Measurements from ENCODE around the gene OR2A42.
"Not testable (repeated sequence)": the region's sequence is repeated elsewhere in the genome, so short reads cannot be mapped to it uniquely, and the experiment has no call there.

The OR2A42 gene

DNA sequence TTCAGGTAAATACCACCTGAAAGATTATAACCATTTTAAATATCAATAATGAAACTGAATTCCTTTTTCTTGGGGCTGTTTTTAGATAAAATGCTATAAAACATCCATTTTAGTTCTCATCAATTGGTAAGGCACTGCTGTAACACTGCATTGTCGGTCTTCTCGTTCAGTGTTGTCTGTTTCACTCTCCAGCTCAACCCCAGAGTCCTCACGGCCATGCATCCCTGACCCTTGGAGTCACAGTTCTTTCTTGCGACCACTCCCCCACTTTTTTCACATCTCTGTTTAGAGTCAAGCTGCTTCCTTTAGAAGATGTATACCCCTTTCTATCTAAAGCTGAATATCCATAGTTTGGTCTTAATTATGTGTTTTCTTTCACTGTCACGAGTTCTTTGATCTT is 7.6 kb upstream of the OR2A42 start:
- DNase-seq; H3K36me3 Mint-ChIP-seq (ENCODE audit: low read depth); H3K4me3 Mint-ChIP-seq; H3K4me1 Mint-ChIP-seq; H3K9me3 Mint-ChIP-seq; H3K27ac Mint-ChIP-seq; ATAC-seq; H3K27me3 Mint-ChIP-seq: not testable (repeated sequence)

DNA sequence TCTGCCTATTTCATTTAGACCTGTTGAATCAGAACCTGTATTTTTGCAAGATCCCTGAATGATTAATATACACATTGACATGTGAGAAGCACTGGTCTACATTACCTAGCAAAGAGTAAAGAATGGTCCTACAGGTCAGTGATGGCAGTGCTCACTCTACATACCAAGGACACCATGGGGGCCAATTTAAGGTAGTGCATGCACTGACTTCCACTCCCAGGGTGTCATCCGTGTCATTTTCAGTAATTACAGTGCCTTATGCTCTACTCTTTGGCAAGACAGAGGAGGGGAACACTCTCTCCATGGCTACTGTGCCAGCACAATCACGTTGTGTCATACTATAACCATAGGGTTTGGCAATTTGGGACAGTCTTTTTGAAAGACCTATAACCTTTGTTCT is 6.0 kb upstream of the OR2A42 start:
- not testable (repeated sequence) for H3K27ac Mint-ChIP-seq; H3K27me3 Mint-ChIP-seq; H3K4me3 Mint-ChIP-seq; DNase-seq; H3K9me3 Mint-ChIP-seq; H3K4me1 Mint-ChIP-seq; ATAC-seq; H3K36me3 Mint-ChIP-seq (ENCODE audit: low read depth)

DNA sequence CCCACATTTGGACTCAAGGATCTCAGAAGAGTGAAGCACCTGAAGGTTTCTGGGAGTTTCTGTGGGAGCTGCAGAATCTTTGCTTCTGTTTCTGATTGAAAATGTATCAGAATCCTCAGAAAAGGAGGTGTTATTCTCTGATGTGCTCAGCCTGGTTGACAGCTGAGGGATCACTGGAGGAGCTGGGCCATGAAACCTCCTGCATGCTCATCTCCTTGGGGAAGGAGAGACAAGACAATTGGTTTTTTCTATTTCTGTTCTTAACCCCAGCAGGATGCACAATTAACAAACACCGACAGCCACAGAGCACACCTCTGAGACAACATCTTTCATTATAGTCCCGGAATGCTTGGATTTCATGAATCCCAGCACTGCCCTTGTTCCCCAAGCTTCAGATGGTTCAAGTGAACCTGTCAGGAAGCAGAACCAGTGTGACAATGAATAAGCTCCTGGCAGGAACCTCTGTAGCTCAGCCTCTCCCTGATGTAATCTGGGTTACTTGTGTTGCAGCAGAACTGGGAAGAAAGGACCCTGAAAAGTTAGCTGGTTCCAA is 799 bp downstream of the OR2A42 start:
- H3K4me1 Mint-ChIP-seq; DNase-seq; H3K4me3 Mint-ChIP-seq; H3K27ac Mint-ChIP-seq; H3K36me3 Mint-ChIP-seq (ENCODE audit: low read depth); H3K9me3 Mint-ChIP-seq; ATAC-seq; H3K27me3 Mint-ChIP-seq: not testable (repeated sequence)

DNA sequence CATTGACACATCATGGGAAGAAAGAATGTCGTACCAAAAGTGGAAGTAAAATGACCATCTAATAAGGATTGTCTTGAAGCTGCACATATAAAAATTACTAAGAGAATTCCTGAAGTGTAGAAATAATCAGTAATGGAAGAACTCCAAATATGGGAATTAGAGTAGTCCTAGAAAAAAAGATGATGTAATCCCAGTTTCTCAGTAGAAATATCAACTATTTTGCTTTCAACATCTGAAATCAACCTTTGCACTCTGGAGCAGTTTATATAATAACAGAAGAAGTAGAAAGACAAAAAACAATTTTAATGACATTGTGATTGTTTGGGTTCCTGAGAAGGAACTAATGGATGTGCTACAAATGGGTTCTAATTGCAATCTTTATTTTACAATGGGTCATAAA is 6.4 kb downstream of the OR2A42 start:
- not testable (repeated sequence) for DNase-seq; H3K4me1 Mint-ChIP-seq; ATAC-seq; H3K36me3 Mint-ChIP-seq (ENCODE audit: low read depth); H3K4me3 Mint-ChIP-seq; H3K27ac Mint-ChIP-seq; H3K27me3 Mint-ChIP-seq; H3K9me3 Mint-ChIP-seq

DNA sequence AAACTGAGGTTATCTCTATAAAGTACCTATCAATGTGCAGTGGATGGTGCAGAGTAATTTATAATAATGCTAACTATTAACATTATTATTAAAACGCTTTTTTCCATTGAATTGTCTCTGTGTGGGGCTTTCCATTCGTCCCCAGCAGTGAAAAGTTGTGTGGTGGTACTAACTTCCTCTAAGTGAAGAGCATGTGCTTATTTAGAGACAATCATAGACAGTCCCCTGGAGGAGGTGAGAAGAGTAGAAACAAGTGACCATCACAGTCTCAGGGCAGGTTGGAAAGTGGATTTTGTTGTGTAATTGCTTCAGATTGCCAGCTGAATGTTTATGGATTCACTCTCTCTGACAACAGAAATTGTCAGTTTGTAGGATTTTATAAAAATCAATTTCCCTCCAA is 8.4 kb downstream of the OR2A42 start:
- DNase-seq; H3K9me3 Mint-ChIP-seq; H3K27ac Mint-ChIP-seq; H3K4me3 Mint-ChIP-seq; H3K36me3 Mint-ChIP-seq (ENCODE audit: low read depth); H3K27me3 Mint-ChIP-seq; ATAC-seq; H3K4me1 Mint-ChIP-seq: not testable (repeated sequence)

DNA sequence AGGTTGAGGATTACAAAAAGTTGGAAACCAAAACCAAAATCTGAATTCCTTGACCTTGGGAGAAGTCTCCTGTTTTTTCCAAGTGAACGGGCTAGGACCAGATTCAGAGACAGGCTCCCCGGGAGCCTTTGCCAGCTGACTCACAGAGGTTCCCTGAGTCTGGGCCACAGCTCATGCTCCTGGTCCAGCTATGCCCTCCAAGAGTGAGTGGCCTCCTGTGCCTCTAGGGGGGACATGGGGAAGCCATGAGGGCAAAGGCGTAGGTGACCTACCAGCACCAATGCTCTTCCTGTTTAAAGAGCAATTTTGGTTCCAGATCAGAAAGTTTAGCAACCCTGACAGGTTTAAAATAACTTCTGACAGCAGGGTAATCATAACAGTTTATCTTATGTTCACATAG is 10.6 kb downstream of the OR2A42 start:
- H3K36me3 Mint-ChIP-seq (ENCODE audit: low read depth); DNase-seq; H3K4me1 Mint-ChIP-seq; ATAC-seq; H3K27ac Mint-ChIP-seq; H3K27me3 Mint-ChIP-seq; H3K9me3 Mint-ChIP-seq; H3K4me3 Mint-ChIP-seq: not testable (repeated sequence)

DNA sequence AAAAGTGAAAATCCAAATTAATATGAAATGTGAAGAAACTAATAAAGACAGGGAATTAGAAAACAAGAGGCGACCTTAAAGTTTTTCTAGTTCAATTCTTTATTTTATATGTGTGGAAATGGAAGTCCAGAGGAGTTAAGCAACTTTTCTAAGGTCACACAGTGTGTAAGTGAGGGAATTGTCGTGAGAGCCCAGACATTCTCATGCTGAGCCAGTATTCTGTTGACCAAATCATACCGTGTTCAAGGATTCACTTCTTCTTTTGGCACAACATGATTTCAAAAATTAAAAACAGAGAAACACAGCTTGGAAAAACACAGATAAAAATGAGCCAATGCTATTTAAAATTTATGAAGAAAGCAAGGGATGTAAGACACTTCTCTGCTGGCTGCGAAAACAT is 12.5 kb downstream of the OR2A42 start:
- ATAC-seq; H3K9me3 Mint-ChIP-seq; H3K4me3 Mint-ChIP-seq; DNase-seq; H3K27me3 Mint-ChIP-seq; H3K4me1 Mint-ChIP-seq; H3K36me3 Mint-ChIP-seq (ENCODE audit: low read depth); H3K27ac Mint-ChIP-seq: not testable (repeated sequence)

DNA sequence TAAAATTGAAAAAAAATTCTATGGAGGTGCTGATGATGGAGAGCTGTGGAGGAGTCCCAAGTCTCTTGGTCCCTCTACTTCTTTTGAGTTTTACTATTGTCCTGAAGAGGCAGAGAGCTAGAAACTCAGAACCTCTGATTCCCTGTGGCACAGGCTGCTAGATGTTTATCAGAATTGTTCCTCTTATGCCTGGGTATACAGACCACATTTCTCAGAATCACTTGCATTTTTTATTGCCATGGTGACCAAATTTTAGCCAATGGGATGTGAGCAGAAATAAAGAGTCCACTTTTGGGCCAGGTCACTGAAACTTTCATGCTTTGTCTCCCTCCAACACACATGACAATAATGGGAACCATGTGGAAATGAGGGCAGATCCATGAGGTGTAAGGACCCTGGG is 15.7 kb downstream of the OR2A42 start:
- DNase-seq; H3K27me3 Mint-ChIP-seq; H3K36me3 Mint-ChIP-seq (ENCODE audit: low read depth); H3K4me3 Mint-ChIP-seq; H3K4me1 Mint-ChIP-seq; H3K27ac Mint-ChIP-seq; H3K9me3 Mint-ChIP-seq; ATAC-seq: not testable (repeated sequence)

DNA sequence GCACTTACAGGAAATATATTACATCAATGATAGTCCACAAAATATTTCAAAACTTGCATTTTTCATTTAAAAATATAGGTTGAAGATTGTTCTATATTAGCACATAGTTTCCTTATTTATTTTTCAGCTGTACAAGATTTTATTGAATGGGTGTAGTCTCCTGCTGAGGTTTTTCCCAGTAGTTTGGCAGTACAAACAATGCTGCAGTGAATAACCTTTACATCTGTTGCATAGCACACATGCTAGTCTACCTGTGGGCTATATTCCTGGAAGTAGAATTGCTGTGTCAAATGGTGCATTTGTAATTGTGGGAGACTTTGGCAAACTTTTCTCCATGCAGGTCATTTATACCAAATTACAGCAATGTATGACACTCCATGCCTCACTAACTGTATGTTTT is 18.9 kb downstream of the OR2A42 start:
- not testable (repeated sequence) for H3K4me3 Mint-ChIP-seq; H3K27me3 Mint-ChIP-seq; H3K36me3 Mint-ChIP-seq (ENCODE audit: low read depth); H3K27ac Mint-ChIP-seq; H3K4me1 Mint-ChIP-seq; H3K9me3 Mint-ChIP-seq; ATAC-seq; DNase-seq

DNA sequence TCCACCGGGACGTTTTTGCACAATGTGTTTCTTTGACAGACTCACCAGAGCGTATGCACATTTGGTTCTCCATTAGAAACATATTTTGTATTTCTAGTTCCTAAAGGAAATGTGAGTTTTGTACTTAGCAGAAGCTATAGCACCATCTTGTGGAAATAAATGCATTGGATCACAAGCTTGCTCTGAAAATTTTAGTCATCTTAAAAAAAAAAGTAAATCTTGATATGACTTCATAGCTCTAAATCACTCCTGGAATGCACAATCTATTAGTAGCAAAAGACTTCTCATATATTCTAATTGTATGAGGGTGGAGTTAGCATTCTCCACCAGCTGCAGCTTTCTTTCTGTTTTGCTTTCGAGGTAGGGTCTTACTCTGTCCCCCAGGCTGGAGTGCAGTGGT is 20.3 kb downstream of the OR2A42 start:
- not testable (repeated sequence) for ATAC-seq; H3K4me1 Mint-ChIP-seq; H3K36me3 Mint-ChIP-seq (ENCODE audit: low read depth); DNase-seq; H3K4me3 Mint-ChIP-seq; H3K27me3 Mint-ChIP-seq; H3K9me3 Mint-ChIP-seq; H3K27ac Mint-ChIP-seq

DNA sequence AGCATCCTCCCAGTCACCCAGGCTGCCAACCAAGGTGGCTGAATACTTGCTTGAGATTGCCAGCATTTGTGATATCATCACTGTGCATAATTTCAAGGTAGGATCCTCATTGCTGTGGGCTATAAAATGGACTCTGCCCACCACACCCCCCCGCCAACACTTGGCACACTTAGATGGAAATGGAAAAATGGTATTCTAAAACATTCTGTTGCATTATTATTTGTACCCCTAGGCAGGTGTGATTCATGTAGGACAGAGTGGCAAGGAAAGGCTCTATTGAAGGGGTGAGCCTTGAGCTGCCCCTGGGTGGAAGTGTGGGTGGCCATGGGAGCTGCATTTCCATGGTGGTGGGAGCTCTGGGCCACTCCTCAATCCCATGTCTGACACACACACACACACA is 20.8 kb downstream of the OR2A42 start:
- ATAC-seq, result not testable (repeated sequence)

DNA sequence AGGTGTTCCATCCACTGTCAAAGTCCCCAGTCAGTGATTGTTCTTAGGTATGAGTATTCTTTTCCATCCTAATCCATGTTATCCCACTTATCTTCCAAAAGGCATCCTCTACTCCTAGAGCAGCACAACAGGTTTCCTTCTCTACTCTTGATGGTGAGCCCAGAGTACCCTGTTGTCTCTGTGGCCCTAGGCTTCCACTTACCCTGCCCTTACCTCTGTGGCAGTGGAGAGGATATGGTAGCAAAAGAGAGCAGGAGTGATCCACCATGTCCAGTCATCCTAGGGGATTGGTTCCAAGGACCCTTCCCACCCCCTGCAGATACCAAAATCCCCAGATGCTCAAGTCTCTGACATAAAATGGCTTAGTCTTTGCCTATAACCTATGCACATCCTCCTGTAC is 22.2 kb downstream of the OR2A42 start:
- H3K27me3 Mint-ChIP-seq; DNase-seq; ATAC-seq; H3K4me3 Mint-ChIP-seq; H3K9me3 Mint-ChIP-seq; H3K27ac Mint-ChIP-seq; H3K36me3 Mint-ChIP-seq (ENCODE audit: low read depth); H3K4me1 Mint-ChIP-seq: not testable (repeated sequence)

More for the DNA sequence above, 20.8 kb downstream of the OR2A42 start:
- not testable (repeated sequence) for H3K4me3 Mint-ChIP-seq; H3K9me3 Mint-ChIP-seq; H3K36me3 Mint-ChIP-seq (ENCODE audit: low read depth); DNase-seq; H3K27ac Mint-ChIP-seq; H3K4me1 Mint-ChIP-seq; H3K27me3 Mint-ChIP-seq

DNA sequence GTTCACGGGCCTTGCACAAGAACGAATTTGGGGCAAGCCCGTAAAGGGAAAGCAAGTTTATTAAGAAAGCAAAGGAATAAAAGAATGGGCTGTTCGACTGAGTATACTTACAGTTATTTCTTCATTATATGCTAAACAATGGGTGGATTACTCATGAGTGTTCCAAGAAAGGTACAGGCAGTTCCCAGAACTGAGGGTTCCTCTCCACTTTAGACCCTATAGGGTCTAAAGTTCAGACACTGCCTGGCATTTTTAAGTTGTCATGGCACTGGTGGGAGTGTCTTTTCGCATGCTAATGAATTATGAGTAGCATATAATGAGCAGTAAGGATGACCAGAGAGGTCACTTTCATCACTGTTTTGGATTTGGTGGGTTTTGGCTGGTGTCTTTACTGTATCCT is 34.1 kb downstream of the OR2A42 start:
- not testable (repeated sequence) for H3K4me3 Mint-ChIP-seq; H3K27me3 Mint-ChIP-seq; H3K27ac Mint-ChIP-seq; H3K4me1 Mint-ChIP-seq; H3K9me3 Mint-ChIP-seq; H3K36me3 Mint-ChIP-seq (ENCODE audit: low read depth); DNase-seq
- peak; percentile 58 for ATAC-seq

DNA sequence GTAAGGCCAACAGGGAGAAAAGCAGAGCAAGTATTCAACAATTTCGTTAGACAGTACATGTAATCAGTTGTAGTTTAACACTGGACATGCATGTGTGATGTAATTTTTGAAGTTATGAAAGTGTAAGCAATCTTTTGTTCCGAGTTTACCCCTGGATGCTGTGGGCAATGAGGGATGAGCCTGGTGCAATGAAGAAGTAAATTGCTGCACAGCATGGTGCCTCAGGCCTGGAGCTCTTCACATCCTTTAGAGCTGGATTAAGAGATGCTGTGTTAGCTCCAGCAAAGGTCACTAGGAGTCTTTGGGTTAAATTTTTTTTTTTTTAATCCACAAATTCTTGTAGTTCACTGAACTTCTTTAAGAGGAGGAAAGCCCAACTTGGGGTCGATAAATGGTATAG is 36.3 kb downstream of the OR2A42 start:
- H3K9me3 Mint-ChIP-seq; H3K4me1 Mint-ChIP-seq; H3K27ac Mint-ChIP-seq; H3K36me3 Mint-ChIP-seq (ENCODE audit: low read depth); H3K4me3 Mint-ChIP-seq; H3K27me3 Mint-ChIP-seq; ATAC-seq; DNase-seq: not testable (repeated sequence)

DNA sequence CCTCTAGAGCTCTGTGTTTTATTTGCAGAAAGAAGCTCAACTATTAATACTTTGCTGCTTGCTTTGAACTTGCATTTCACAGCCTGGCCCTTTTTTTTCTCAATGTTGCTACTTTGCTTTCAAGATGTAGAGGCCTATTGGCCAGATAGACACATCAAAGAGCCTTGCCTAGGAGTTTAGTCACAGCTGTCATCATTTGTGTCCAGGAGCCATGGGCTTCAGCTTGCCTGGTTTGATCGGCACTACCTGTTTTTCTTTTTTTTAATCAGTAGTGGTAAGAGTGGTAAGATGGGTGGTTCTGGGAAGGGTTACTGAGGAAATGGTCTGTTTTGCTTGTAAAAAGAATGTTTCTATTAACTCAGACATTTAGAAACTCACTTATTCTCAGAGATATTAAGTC is 37.4 kb downstream of the OR2A42 start:
- DNase-seq; H3K9me3 Mint-ChIP-seq; H3K4me1 Mint-ChIP-seq; H3K4me3 Mint-ChIP-seq; H3K27ac Mint-ChIP-seq; H3K36me3 Mint-ChIP-seq (ENCODE audit: low read depth); H3K27me3 Mint-ChIP-seq: not testable (repeated sequence)
- ATAC-seq, result peak; percentile 41

DNA sequence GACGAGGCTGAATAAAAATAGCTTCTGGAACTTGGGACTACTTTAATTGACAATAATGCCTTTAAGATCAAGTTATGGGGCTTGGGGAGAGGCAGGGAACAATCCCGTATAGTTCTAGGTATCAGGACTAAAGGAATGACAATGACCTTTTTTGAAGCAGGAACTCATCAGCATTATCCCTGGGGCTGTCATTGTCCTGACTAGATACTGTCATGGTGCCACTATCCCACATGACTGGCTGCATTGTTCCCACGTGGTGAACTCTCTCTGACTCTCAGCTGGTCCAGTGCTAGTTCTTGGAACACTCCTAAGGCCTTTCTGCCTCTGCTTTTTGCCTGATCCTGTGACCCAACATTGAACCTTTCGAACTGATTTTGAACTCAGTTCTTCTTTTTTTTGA is 40.5 kb downstream of the OR2A42 start:
- H3K27ac Mint-ChIP-seq, H3K4me1 Mint-ChIP-seq: not testable (repeated sequence)

More for the DNA sequence above, 40.5 kb downstream of the OR2A42 start:
- not testable (repeated sequence) for H3K4me3 Mint-ChIP-seq; H3K27me3 Mint-ChIP-seq; ATAC-seq; DNase-seq; H3K9me3 Mint-ChIP-seq; H3K36me3 Mint-ChIP-seq (ENCODE audit: low read depth)
